ENCODE measurements around the gene NAMPT.
"Not testable (repeated sequence)": the region's sequence is repeated elsewhere in the genome, so short reads cannot be mapped to it uniquely, and the experiment has no call there.

Gene NAMPT

DNA sequence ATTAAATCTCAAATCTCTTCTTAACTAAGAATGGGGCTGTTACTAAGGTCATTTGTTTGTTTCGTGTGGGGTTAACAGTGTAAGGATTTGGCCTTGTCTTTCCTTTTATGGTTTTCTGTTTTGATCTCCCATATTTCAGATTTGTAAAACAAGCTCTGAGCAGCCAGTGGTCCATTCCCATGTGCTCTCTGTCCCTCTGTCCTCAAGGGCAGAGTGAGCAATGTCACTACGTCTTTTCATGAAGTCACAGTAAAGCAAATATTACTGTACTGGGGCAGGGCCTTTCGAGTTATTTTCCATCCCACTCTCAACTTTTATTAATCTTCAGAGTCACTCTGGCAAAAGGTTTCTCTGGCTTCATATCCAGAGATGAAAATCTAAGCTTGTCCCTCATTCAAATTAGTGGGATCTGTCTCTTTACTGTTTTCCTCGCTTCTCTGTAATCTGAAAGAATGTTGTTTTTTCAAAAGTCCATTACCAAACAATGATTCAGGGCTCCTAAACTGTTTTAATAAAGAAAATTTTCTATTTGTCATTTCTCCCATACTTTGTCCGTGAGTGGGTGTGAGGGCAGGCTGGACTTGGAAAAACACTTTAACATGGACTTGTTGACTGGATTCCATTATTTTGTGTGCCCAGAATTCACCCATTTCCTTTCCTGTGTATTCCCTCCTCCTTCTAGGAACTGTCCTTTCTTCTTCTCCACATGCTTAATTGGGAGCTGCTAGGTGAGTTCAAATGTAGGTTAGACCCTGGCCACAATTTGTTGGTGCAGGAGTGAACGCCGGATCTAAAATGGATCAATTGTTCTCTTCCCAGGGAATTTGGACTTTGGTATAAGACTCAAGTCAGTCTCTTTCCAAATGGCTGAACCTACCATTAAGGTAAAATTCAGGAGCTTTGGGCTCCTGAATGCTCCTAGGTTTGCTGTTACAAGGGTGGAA, 42.1 kb upstream of the NAMPT start:
- TF ChIP-seq ZFX (IDR thresholded peaks at IDR 0.05; ENCODE audit: borderline replicate concordance), result no peak
- TF ChIP-seq, protein P1, sequence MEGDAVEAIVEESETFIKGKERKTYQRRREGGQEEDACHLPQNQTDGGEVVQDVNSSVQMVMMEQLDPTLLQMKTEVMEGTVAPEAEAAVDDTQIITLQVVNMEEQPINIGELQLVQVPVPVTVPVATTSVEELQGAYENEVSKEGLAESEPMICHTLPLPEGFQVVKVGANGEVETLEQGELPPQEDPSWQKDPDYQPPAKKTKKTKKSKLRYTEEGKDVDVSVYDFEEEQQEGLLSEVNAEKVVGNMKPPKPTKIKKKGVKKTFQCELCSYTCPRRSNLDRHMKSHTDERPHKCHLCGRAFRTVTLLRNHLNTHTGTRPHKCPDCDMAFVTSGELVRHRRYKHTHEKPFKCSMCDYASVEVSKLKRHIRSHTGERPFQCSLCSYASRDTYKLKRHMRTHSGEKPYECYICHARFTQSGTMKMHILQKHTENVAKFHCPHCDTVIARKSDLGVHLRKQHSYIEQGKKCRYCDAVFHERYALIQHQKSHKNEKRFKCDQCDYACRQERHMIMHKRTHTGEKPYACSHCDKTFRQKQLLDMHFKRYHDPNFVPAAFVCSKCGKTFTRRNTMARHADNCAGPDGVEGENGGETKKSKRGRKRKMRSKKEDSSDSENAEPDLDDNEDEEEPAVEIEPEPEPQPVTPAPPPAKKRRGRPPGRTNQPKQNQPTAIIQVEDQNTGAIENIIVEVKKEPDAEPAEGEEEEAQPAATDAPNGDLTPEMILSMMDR (IDR thresholded peaks at IDR 0.05), result no peak
- no peak overlapping the region for H3K27ac ChIP-seq

DNA sequence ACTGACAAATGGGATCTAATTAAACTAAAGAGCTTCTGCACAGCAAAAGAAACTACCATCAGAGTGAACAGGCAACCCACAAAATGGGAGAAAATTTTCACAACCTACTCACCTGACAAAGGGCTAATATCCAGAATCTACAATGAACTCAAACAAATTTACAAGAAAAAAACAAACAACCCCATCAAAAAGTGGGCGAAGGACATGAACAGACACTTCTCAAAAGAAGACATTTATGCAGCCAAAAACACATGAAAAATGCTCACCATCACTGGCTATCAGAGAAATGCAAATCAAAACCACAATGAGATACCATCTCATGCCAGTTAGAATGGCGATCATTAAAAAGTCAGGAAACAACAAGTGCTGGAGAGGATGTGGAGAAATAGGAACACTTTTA, 39.7 kb upstream of the NAMPT start:
- not testable (repeated sequence) for H3K27ac ChIP-seq

- H3K27ac ChIP-seq, result not testable (repeated sequence)
These were observed 35.5 kb upstream of the NAMPT start for GRCh38 chr7:106320254-106320770.

DNA sequence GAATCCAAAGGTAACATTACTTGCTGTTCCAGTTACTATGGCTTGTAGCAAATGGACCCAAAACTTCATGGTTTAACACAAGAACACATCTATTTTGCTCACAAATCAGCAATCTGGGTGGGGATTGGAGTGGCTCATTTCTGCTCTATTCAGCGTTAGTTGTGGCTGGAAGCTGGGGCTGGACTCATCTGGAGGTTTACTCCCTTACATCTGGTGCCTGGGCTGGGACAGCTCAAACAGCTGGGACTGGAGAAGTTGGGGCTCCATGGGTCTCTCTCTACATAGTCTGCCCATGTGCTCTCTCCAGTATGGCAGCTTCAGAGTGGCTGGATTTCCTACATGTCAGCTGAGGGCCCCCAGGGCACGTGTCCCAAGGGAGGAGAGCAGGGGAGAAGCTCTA, 33.7 kb upstream of the NAMPT start:
- no peak overlapping the region for H3K27ac ChIP-seq
- no peak for TF ChIP-seq ZFX (IDR thresholded peaks at IDR 0.05; ENCODE audit: borderline replicate concordance)
- TF ChIP-seq, protein P1 (IDR thresholded peaks at IDR 0.05), result no peak

DNA sequence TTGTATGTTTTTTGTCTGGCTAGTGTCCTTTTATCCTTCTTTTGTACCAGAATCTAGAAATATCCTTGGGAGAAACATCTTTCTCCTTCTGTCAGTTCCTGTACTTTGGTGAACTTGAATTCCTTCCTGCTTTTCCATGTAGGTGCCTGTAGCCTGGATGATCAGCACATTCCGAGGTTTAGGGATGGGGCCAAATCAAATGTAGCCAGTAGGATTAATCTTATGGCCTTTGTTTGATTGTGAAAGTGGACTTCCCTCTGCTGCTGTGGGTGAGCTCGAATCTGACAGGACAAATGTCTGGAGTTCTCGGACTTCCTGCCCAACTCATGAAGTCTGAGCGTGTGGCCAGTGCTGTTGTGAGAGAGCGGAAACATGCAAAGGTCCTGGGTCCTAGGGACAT, 33.2 kb upstream of the NAMPT start:
- TF ChIP-seq, protein P1 (IDR thresholded peaks at IDR 0.05), result no peak
- no peak for TF ChIP-seq ZFX (IDR thresholded peaks at IDR 0.05; ENCODE audit: borderline replicate concordance)
- H3K27ac ChIP-seq, result no peak overlapping the region

GRCh38 chr7:106316947-106317346, 32.2 kb upstream of the NAMPT start:
- TF ChIP-seq, protein P1 (IDR thresholded peaks at IDR 0.05), result no peak
- no peak for TF ChIP-seq ZFX (IDR thresholded peaks at IDR 0.05; ENCODE audit: borderline replicate concordance)

DNA sequence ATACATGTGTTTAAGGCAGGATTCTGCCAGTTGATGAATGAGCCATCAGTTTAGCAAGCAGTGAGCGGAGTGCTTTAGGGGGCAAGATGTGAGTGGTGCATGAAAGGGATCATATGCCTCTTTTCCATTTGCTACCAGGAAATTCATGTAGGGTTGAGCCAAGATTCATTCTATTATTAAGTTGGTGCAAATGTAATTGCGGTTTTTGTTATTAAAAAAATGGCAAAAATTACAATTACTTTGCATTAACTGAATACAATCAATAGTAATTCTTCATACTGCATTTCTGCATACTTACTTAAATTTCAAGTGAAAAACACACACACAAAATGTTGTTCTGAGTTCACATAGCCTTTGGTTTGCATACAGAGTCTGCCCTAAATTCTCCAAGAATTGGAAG, 30.1 kb upstream of the NAMPT start:
- no peak for TF ChIP-seq ZFX (IDR thresholded peaks at IDR 0.05; ENCODE audit: borderline replicate concordance)
- TF ChIP-seq, protein P1 (IDR thresholded peaks at IDR 0.05), result no peak
- H3K27ac ChIP-seq, result no peak overlapping the region

More at GRCh38 chr7:106316947-106317346, 32.2 kb upstream of the NAMPT start:
- no peak overlapping the region for H3K27ac ChIP-seq

DNA sequence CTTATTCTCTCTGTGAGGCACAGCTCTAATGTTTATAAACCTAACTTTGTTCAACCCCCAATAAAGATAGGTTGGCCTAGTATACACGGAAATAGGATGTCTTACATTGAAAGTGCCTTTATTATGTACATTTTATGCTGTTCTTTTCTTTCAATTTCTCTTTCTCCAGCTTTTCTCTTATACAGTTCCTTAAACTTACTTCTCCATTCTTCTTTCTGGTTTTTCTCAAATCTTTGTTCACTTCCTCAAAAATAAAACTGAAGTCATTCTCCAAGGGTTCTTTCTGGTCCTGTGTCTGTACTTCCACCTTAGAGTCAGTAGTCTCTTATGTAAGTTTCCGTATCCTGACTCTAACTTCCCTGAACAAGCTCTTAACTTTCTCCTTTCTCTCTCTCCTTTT, 29.2 kb upstream of the NAMPT start:
- H3K27ac ChIP-seq, result no peak overlapping the region
- TF ChIP-seq ZFX (IDR thresholded peaks at IDR 0.05; ENCODE audit: borderline replicate concordance), result no peak
- TF ChIP-seq, protein P1 (IDR thresholded peaks at IDR 0.05), result no peak
